Activated T-cell treated with anti-CD3 and anti-CD28 coated beads, Interleukin-2, amount 50 U/mL, for 4 hours (primary cell): ENCODE measurements around the gene FOXO1. TPM values are rescaled to one million over a fixed set of nuclear protein-coding genes. Genes with fewer than 3 reads are reported as not detected.
"Not testable (repeated sequence)": the region's sequence is repeated elsewhere in the genome, so short reads cannot be mapped to it uniquely, and the experiment has no call there.

Experiments
- ATAC-seq, 2 donors: fragments of 200-7000 bp; cut with Tn5 transposase; one replicate each; pipeline ENCODE4 v1.10.0; 2021
- DNase-seq: peaks from one replicate; pipeline ENCODE4 v3.0.0-alpha.2; 2020
- H3K27me3 Mint-ChIP-seq: one replicate; pipeline ENCODE4 v1.8.0; 2021; ENCODE audit warnings: low read depth, mixed read lengths
- H3K36me3 Mint-ChIP-seq: one replicate; pipeline ENCODE4 v1.8.0; 2022; ENCODE audit warnings: mixed read lengths; ENCODE audit not compliant: insufficient read depth
- H3K4me1 Mint-ChIP-seq: one replicate; pipeline ENCODE4 v1.8.0; 2021; ENCODE audit warnings: low read depth, mixed read lengths
- H3K4me3 Mint-ChIP-seq: one replicate; pipeline ENCODE4 v1.8.0; 2021; ENCODE audit warnings: mild to moderate bottlenecking, moderate library complexity, mixed read lengths
- H3K9me3 Mint-ChIP-seq: one replicate; pipeline ENCODE4 v1.8.0; 2021; ENCODE audit warnings: mixed read lengths
- total RNA-seq, 3 donors: library from RNA; stranded (reverse); gene quantifications; one replicate each; pipeline ENCODE4 v1.2.1, GENCODE V29; 2021

FOXO1 gene
- total RNA-seq = 10 to 100 TPM; 61.1 to 64.0 (median 62.7) TPM

DNA sequence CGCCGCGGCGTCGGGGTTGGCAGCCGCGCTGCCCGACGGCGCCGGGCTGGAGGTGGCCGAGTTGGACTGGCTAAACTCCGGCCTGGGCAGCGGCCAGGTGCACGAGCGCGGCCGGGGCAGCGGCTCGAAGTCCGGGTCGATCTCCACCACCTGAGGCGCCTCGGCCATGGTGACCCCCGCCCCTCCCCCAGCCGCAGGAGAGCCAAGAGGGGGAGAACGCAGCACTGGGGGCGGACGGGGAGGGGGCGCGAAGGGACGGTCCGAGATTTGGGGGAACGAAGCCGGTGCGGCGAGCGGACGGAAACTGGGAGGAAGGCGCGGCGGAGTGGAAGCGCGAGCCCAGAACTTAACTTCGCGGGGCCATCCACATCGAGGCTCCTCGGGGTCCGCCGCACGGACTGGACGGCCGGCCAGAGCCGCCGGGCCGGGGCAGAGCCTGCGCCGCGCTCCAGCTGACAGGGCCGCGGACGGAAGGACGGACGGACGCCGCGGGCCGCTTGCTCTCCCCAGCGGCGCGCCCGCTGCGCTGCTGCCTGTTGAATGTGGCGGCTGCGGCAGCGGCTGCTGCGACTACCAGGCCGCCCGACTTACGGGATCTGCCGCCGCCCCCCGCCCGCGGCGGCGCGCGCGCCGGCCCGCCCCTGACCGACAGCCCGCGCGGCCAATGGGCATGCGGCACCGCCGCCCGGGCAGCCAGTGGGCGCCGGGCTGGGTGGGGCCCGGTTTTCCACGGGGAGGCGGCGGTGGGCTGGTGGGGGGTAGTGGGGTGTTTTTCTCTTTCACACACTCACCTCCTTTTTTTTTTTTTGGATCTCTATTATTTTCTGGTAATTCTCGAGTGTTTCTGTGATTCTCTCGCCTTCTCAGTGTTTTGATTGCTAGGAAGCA lies at the start of gene FOXO1:
Gene FOXO1 (minus strand): TSS at position 597 of the 888 bp plus-strand sequence. CDS start 429 bp downstream, at position 168.
- Mint-ChIP-seq H3K4me1 (peaks cover 33% of the 10 kb centered on the region), H3K27me3 (no peaks in the 10 kb centered on the region), H3K36me3 (peaks cover 2% of the 10 kb centered on the region), H3K4me3 (peak within 1 kb of the TSS; percentile 92), H3K9me3 (no peaks in the 10 kb centered on the region)
- ATAC-seq (peak; percentile 68 to 71), DNase-seq (peak; percentile 87)

DNA sequence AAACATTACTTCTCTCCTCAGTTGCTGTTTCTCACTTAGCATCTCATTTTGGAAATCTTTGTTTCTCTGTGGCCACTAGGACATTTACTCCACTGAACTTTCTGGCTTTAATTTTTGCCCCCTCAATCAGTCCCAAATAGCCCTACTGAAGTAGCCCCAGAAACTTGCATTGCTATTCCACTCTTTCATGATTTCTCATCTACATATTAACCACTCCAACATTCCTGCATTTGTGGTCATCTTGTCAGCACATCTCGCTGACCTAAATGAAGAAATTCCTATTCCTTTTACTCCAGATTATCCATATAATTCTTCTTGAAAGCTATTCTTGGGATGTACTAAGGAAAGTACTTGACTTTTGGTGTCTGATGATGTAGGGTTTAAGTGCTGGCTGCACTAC lies 48.0 kb upstream of the FOXO1 start:
- H3K36me3 Mint-ChIP-seq = peaks cover 38% of the 10 kb centered on the region
- ATAC-seq = not testable (repeated sequence)

DNA sequence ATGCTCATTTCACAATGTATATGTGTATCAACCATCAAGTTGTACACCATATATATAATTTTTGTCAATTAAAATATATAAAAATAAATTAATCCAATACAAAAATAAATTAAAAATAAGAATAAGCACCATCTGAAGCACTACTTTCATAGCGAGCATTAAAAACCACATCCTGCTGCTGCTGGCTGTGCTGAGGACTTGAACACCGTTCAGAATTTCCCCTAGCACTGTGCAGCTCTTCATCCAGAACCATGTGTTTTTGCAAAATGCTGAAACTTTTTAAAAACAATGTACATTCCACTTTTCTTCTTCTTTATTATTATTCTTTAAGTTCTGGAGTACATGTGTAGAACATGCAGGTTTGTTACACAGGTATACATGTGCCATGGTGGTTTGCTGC lies 40.0 kb upstream of the FOXO1 start:
- ATAC-seq (peak in 1 of 2 donors; percentile 37), DNase-seq (no peak)
- peaks cover 10% of the 10 kb centered on the region for H3K4me1 Mint-ChIP-seq
- no peaks in the 10 kb centered on the region for H3K27me3 Mint-ChIP-seq
- peaks cover 10% of the 10 kb centered on the region for H3K36me3 Mint-ChIP-seq
- H3K9me3 Mint-ChIP-seq = peaks cover 40% of the 10 kb centered on the region
- H3K4me3 Mint-ChIP-seq = no peak overlapping the region

More for the DNA sequence above, 48.0 kb upstream of the FOXO1 start:
- not testable (repeated sequence) for DNase-seq, H3K4me3 Mint-ChIP-seq, H3K27me3 Mint-ChIP-seq, H3K4me1 Mint-ChIP-seq
- H3K9me3 Mint-ChIP-seq = peaks cover 19% of the 10 kb centered on the region

DNA sequence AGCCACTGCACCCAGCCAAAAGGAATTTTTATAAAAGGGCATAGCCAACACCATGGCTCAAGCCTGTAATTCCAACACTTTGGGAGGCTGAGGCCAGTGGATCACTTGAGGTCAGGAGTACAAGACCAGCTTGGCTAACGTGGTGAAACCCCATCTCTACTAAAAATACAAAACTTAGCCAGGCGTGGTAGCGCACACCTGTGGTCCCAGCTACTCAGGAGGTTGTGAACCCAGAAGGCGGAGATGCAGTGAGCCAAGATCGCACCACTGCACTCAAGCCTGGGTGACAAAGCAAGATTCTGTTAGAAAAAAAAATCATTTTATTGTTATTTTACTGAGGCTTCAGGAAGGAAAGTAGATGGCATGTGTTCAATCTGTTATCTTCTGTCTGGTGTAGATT lies 31.3 kb upstream of the FOXO1 start:
- no peak for ATAC-seq
- no peaks in the 10 kb centered on the region for H3K27me3 Mint-ChIP-seq
- H3K9me3 Mint-ChIP-seq = no peaks in the 10 kb centered on the region
- DNase-seq = no peak
- peaks cover 4% of the 10 kb centered on the region for H3K36me3 Mint-ChIP-seq
- no peak overlapping the region for H3K4me3 Mint-ChIP-seq
- H3K4me1 Mint-ChIP-seq = no peaks in the 10 kb centered on the region

DNA sequence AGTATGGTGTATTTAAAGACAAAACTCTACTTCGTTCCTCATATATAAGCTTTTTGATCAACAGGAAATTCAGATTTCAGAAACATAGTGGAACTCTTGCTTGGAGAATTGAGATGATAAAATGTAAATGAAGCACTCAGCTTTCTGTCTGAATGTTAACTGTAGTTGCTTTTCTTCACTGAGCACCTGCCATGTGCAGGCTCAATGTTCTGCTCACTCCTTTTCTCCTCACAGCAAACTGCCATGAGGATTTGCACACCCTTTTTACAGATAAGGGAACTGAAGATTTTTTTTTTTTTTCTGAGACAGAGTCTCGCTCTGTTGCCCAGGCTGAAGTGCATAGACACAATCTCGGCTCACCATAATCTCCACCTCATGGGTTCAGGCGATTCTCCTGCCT lies 28.0 kb upstream of the FOXO1 start:
- H3K4me1 Mint-ChIP-seq = no peaks in the 10 kb centered on the region
- no peaks in the 10 kb centered on the region for H3K27me3 Mint-ChIP-seq
- DNase-seq (no peak), ATAC-seq (no peak)
- H3K36me3 Mint-ChIP-seq = peaks cover 4% of the 10 kb centered on the region
- H3K9me3 Mint-ChIP-seq = no peaks in the 10 kb centered on the region
- H3K4me3 Mint-ChIP-seq = no peak overlapping the region

DNA sequence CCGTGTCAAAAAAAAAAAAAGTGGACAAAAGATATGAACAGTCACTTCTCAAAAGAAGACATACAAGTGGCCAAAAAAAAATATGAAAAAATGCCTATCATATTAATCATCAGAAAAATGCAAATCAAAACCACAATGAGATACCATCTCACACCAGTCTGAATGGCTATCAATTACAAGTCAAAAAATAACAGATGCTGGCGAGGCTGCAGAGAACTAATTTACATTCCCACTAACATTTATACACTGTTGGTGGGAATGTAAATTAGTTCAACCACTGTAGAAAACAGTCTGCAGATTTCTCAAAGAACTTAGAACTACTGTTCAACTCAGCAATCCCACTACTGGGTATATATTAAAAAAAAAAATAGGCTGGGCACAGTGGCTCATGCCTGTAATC lies 26.5 kb upstream of the FOXO1 start:
- Mint-ChIP-seq H3K27me3 (no peaks in the 10 kb centered on the region), H3K36me3 (no peaks in the 10 kb centered on the region), H3K4me1 (no peaks in the 10 kb centered on the region), H3K9me3 (no peaks in the 10 kb centered on the region), H3K4me3 (no peak overlapping the region)
- no peak for DNase-seq
- no peak for ATAC-seq

DNA sequence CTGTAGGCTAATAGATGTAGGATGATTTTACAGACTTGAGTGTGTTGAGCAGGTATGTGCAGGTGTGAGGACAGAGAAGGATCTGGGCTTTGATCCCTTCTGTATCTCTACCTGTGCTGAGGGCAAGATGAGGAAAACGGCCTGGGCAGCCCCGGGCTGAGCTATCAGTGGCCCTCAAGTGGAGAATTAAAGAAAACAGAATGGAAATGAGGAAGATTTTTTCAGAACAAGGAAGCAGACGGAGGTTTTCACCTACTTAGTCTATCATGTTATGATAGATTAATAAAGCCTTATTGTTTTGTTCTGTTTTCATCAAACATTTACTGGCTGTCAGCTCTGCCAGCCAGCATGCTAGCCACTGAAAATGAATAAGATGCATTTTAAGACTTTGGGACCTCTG lies 22.3 kb upstream of the FOXO1 start:
- no peaks in the 10 kb centered on the region for H3K4me1 Mint-ChIP-seq
- no peak overlapping the region for H3K4me3 Mint-ChIP-seq
- H3K27me3 Mint-ChIP-seq = no peaks in the 10 kb centered on the region
- H3K36me3 Mint-ChIP-seq = no peaks in the 10 kb centered on the region
- no peaks in the 10 kb centered on the region for H3K9me3 Mint-ChIP-seq
- ATAC-seq (no peak), DNase-seq (no peak)

DNA sequence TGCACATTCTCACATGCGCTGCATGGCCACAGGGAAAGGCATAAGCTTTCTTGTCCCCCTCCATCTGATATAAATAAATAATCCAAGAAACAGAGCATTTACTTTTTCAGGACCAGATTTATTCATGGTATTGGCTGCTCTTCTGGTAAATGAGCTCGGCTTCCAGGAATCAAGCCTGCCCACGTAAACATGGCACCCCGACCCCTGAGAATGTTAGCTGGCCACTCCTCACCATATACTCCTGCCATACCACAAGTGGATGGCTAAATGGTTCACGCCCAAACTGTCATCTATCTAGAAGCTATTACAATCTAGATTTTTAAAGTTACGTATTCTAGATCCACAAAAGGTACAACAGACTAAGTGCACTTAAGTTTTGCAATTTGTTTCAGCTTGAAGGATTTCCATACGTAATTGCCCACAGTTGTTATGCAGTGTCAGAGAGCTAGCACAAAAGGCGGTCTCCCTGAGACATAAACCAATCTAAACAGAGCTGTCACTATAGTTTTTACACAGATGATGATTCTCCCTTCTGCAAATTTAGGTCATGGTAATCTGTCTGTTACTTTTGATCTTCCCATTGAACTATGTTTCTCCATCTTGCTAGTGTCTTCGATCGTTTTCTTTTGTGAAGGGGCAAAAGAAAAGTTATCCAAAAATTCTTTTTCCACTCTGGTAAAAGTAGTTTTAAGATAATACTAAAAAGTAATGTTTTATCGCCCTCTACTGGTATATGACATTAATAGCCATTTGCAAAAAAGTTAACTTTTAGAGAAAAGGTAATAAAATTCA lies 16.2 kb upstream of the FOXO1 start:
- Mint-ChIP-seq H3K9me3 (no peaks in the 10 kb centered on the region), H3K4me1 (peaks cover 12% of the 10 kb centered on the region), H3K27me3 (no peaks in the 10 kb centered on the region), H3K36me3 (no peaks in the 10 kb centered on the region), H3K4me3 (no peak overlapping the region)
- DNase-seq = no peak
- ATAC-seq = peak in 1 of 2 donors; percentile 46

DNA sequence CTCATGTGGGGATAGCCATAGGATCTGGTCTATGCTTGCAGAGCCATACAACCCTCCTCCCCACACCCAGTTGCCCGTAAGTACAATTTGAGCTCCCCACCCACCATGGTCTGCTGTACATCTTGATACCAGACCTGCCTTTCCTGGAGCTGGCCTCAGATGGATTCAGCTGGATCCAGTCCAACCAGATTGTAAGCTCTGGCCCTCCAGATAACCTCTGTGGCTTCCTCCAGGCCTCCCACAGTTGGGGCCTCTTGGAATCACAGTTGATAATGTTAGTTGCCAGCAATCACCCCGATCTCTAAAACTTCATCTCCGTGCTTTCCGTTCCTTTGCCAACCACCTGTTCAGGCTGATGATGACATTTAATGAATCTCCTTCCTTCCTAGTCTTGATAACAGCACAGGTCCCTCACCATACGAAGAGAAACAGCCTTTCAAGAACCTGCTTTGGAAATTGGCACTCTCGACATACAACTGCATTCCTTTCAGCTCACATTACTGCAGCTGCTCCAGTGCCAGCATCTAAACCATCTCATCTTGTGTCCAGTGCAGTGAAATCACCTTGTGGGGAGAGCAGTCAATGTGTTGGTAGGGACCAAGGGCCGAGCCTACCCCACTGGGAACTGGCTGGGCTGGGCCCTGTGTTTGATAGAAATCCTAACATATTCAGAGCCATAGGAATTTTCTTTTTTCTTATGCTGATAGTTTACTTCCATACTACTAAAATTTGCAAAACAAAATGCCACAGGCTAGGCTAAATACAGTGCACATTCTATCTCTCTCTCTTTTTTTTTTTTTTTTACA lies 15.1 kb upstream of the FOXO1 start:
- Mint-ChIP-seq H3K27me3 (no peaks in the 10 kb centered on the region), H3K9me3 (no peaks in the 10 kb centered on the region), H3K4me1 (peaks cover 12% of the 10 kb centered on the region), H3K36me3 (no peaks in the 10 kb centered on the region), H3K4me3 (no peak overlapping the region)
- no peak for ATAC-seq
- no peak for DNase-seq

DNA sequence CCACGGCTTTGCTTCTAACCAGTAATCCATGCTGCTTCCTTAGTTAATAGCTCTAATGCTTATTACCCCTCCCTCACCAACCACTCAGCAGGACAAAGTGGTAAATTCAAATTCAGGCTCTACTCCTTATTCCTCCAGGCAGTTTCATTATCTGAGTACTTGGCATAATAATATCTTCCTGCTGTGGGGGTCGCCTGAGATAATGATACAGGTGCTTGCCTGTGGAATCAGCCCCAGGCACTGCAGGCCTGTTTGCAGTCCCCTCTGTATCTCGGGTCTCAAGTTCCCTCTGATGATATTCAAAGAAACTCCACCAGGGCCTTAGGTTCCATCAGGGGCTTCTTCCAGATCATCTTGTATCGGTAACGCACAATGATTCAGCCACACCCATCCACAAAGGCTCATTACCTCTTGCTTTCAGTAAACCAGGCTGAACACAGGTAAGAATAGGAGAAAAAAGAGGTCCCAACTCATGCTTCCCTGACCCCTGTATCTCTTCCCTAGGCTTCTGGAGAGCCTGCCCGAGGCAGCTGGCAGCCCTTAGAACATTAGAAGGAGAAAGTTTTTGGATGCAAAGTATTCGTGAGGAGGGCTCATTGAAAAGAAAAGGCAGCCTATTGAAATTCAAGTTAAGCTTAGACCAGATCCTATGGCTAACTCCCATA lies 14.3 kb upstream of the FOXO1 start:
- H3K9me3 Mint-ChIP-seq = no peaks in the 10 kb centered on the region

DNA sequence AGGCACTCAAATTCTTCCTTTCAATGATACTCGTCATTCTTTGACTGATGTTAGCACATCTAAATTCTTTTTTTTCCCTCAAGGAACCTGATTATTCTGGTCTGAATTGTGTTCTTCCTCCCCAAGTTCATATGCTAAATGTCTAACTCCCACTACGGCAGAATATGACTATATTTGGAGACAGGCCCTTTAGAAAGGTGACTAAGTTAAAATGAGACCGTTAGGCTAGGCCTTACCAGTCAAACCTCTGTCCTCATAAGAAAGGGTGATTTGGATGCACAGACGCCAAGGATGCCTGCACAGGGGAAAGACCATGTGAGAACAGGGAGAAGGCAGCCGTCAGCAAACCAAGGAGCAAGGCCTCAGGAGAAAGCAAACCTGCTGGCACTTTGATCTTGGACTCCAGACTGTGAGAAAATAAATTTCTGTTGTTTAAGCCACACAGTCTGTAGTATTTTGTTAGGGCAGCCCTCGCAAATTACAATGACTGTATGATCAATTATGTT lies 13.1 kb upstream of the FOXO1 start:
- no peak for DNase-seq
- Mint-ChIP-seq H3K36me3 (no peaks in the 10 kb centered on the region), H3K4me3 (no peak overlapping the region), H3K27me3 (no peaks in the 10 kb centered on the region), H3K9me3 (no peaks in the 10 kb centered on the region), H3K4me1 (peaks cover 15% of the 10 kb centered on the region)
- ATAC-seq = no peak

More for the DNA sequence above, 14.3 kb upstream of the FOXO1 start:
- peaks cover 12% of the 10 kb centered on the region for H3K4me1 Mint-ChIP-seq
- no peaks in the 10 kb centered on the region for H3K36me3 Mint-ChIP-seq
- H3K4me3 Mint-ChIP-seq = no peak overlapping the region
- ATAC-seq = no peak
- DNase-seq = no peak
- H3K27me3 Mint-ChIP-seq = no peaks in the 10 kb centered on the region

DNA sequence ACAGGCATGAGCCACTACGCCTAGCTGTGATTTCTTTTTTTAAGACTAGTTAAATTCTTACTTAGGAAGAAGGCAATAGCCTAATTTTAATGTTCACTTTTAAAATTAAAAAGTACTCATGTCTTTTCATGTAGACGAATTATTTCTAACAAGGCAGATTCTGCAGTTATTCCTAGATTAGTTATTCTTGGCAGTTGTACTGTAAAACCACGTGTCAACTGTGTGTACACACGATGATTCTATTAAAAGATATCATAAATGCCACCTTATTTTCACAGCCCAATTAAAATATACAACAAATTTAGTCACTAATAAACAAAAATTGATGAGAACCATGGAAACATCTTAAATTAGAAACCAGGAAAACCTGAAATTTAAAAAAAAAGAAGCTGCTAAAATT lies 10.6 kb upstream of the FOXO1 start:
- H3K4me1 Mint-ChIP-seq = peaks cover 24% of the 10 kb centered on the region
- H3K27me3 Mint-ChIP-seq = no peaks in the 10 kb centered on the region

DNA sequence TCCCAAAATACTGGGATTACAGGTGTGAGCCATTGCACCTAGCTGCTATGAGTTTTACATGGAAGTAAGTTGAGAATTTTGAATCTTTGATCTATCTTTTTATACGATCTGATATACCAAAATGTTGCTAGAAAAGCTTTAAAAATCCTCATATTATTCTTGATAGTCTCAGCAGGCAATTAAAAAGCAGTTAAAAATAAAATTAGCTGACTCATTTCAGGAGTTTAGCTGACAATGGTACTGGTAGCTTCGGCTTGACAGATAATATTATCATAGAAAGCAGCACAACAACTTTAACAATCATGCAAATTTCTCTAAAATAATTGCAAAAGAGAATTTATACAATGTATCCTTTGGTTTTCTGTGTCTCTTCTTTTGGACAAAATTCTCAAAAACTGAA lies 9.6 kb upstream of the FOXO1 start:
- Mint-ChIP-seq H3K36me3 (no peaks in the 10 kb centered on the region), H3K27me3 (no peaks in the 10 kb centered on the region), H3K4me1 (peaks cover 21% of the 10 kb centered on the region), H3K9me3 (no peaks in the 10 kb centered on the region), H3K4me3 (no peak overlapping the region)
- no peak for DNase-seq
- no peak for ATAC-seq

More for the DNA sequence above, 10.6 kb upstream of the FOXO1 start:
- Mint-ChIP-seq H3K9me3 (no peaks in the 10 kb centered on the region), H3K4me3 (no peak overlapping the region), H3K36me3 (no peaks in the 10 kb centered on the region)
- ATAC-seq (no peak), DNase-seq (no peak)
